Stimulated activated CD4-positive, alpha-beta T cell treated with anti-CD3 and anti-CD28 coated beads, Interleukin-4, amount 100 ng/mL, for 24 hours (primary cell): Measurements from ENCODE around the gene ATF6B.

ENCODE experiments used
- DNase-seq: peaks from one replicate; pipeline ENCODE4 v3.0.0-alpha.2; 2020

Gene ATF6B

GRCh38 chr6:32127717-32128592 is at the start of gene ATF6B:
Gene ATF6B (minus strand): TSS chr6:32128246. CDS start chr6:32128207, 39 bp downstream.
- peak; percentile 99 for DNase-seq

GRCh38 chr6:32177183-32177787 is 49.2 kb upstream of the ATF6B start:
- DNase-seq: peak; percentile 43

- DNase-seq: no peak
Observed at GRCh38 chr6:32176476-32177182, 48.6 kb upstream of the ATF6B start.

GRCh38 chr6:32175711-32176475 is 47.8 kb upstream of the ATF6B start, which contains the start of gene AGPAT1:
Gene AGPAT1 (minus strand): TSS chr6:32176084. CDS start chr6:32171496, 4,588 bp downstream.
- peak; percentile 98 for DNase-seq

GRCh38 chr6:32175322-32175710 is 47.3 kb upstream of the ATF6B start:
- DNase-seq: no peak

GRCh38 chr6:32174416-32174815 is 46.4 kb upstream of the ATF6B start:
- DNase-seq: no peak

- DNase-seq: no peak
Observed at GRCh38 chr6:32173051-32173727, 45.1 kb upstream of the ATF6B start.

GRCh38 chr6:32171234-32171633 is 43.2 kb upstream of the ATF6B start:
- no peak for DNase-seq

- DNase-seq: no peak
Observed at GRCh38 chr6:32170294-32170693, 42.2 kb upstream of the ATF6B start.

GRCh38 chr6:32168807-32169591 is 41.0 kb upstream of the ATF6B start:
- no peak for DNase-seq

- no peak for DNase-seq
Observed at GRCh38 chr6:32168350-32168749, 40.3 kb upstream of the ATF6B start.

GRCh38 chr6:32167761-32168262 is 39.8 kb upstream of the ATF6B start:
- DNase-seq: no peak

GRCh38 chr6:32167154-32167760 is 39.2 kb upstream of the ATF6B start:
- no peak for DNase-seq

- no peak for DNase-seq
Observed at GRCh38 chr6:32166411-32167061, 38.5 kb upstream of the ATF6B start.

GRCh38 chr6:32164295-32164694 is 36.2 kb upstream of the ATF6B start, which contains the start of gene EGFL8:
Gene EGFL8 (plus strand): TSS chr6:32164595. CDS start chr6:32166166, 1,571 bp downstream.
- DNase-seq: no peak

GRCh38 chr6:32163559-32164258 is 35.7 kb upstream of the ATF6B start:
- no peak for DNase-seq

GRCh38 chr6:32158052-32158451 is 30.0 kb upstream of the ATF6B start:
- DNase-seq: no peak

- no peak for DNase-seq
Observed at GRCh38 chr6:32156891-32157290, 28.8 kb upstream of the ATF6B start.

GRCh38 chr6:32154514-32155161 is 26.6 kb upstream of the ATF6B start:
- peak; percentile 62 for DNase-seq
